ENCODE data around the gene BDKRB1. TPM values are rescaled to one million over a fixed set of nuclear protein-coding genes. Genes with fewer than 3 reads are reported as not detected.

The BDKRB1 gene
- total RNA-seq, 2 donors from 2014 or later = 2.3 TPM; not detected in 1

DNA sequence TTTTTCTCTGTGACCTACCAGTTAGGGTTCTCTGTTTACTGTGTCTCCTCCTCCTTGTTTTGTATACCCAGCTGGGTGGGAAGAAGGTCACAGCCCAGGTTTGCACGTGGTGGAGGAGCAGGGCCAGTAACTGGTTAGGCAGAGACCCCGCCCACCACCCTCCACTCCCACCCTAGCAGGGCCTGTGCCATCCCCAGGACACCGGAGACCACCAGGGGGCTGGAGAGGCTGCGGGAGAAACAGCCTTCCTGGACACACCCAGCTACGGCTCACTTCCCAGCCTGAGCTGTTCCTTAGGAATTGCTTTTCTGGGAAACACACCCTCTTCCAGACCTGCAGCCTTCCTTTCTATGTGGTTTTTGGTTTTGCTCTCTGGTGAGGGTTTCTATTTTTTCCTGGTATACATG, 30.3 kb upstream of the BDKRB1 start:
- H3K4me3 ChIP-seq = no peak overlapping the region
- no peaks in the 10 kb centered on the region for H3K4me1 ChIP-seq (replicated peaks)
- no peak for DNase-seq (ENCODE audit: low spot score)
- no peak for TF ChIP-seq POLR2AphosphoS5 (IDR thresholded peaks at IDR 0.05)
- no peak for TF ChIP-seq CTCF (IDR thresholded peaks at IDR 0.05)
- no peak for TF ChIP-seq POLR2A (IDR thresholded peaks at IDR 0.05)
- no peaks in the 10 kb centered on the region for H3K36me3 ChIP-seq
- H3K9me3 ChIP-seq = no peaks in the 10 kb centered on the region
- H3K27ac ChIP-seq = no peak overlapping the region
- 43% methylated on average over 5 of the region's 5 CpGs for WGBS
- intact Hi-C loops (cut with DNase I) = no loop called here
- no peaks in the 10 kb centered on the region for H3K27me3 ChIP-seq (replicated peaks; ENCODE audit: insufficient read depth)

DNA sequence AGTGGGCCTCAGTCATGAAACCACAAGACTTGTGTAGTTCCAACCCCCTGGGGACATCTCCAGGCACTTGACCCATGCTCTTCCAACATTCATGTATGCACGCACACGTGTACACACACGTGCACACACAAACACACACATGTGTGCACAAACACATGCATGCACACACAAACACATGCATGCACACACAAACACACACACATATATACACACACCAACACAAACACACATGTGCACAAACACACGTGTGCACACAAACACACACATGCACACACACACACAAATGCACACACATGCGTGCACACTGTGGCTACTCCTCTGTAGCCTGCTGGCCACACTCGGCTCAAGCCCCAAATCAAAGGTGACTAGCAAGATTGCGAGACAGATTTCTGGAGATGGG, 28.6 kb upstream of the BDKRB1 start:
- H3K9me3 ChIP-seq = no peaks in the 10 kb centered on the region
- no peak overlapping the region for H3K4me3 ChIP-seq
- intact Hi-C loops (cut with DNase I) = no loop called here
- TF ChIP-seq POLR2AphosphoS5 (IDR thresholded peaks at IDR 0.05) (no peak), CTCF (IDR thresholded peaks at IDR 0.05) (no peak), POLR2A (IDR thresholded peaks at IDR 0.05) (no peak)
- H3K27ac ChIP-seq = no peak overlapping the region
- WGBS = 97% methylated on average over 7 of the region's 7 CpGs
- H3K4me1 ChIP-seq (replicated peaks) = no peaks in the 10 kb centered on the region
- H3K36me3 ChIP-seq = no peaks in the 10 kb centered on the region
- DNase-seq (ENCODE audit: low spot score) = no peak
- no peaks in the 10 kb centered on the region for H3K27me3 ChIP-seq (replicated peaks; ENCODE audit: insufficient read depth)

GRCh38 chr14:96229315-96229714, 26.7 kb upstream of the BDKRB1 start:
- DNase-seq (ENCODE audit: low spot score) = no peak
- intact Hi-C loops (cut with DNase I) = no loop called here
- Histone ChIP-seq H3K9me3 (no peaks in the 10 kb centered on the region), H3K27me3 (replicated peaks; ENCODE audit: insufficient read depth) (no peaks in the 10 kb centered on the region), H3K36me3 (no peaks in the 10 kb centered on the region), H3K27ac (no peak overlapping the region), H3K4me1 (replicated peaks) (no peaks in the 10 kb centered on the region), H3K4me3 (no peak overlapping the region)
- TF ChIP-seq POLR2AphosphoS5 (IDR thresholded peaks at IDR 0.05) = no peak
- TF ChIP-seq CTCF (IDR thresholded peaks at IDR 0.05) = no peak
- TF ChIP-seq POLR2A (IDR thresholded peaks at IDR 0.05) = no peak
- WGBS = 95% methylated on average over 6 of the region's 6 CpGs

GRCh38 chr14:96231056-96231455, 25.0 kb upstream of the BDKRB1 start:
- no peak overlapping the region for H3K27ac ChIP-seq
- H3K36me3 ChIP-seq = no peaks in the 10 kb centered on the region
- H3K4me3 ChIP-seq = no peak overlapping the region
- WGBS = 76% methylated on average over 4 of the region's 4 CpGs
- no peaks in the 10 kb centered on the region for H3K4me1 ChIP-seq (replicated peaks)
- no peaks in the 10 kb centered on the region for H3K27me3 ChIP-seq (replicated peaks; ENCODE audit: insufficient read depth)
- intact Hi-C loops (cut with DNase I) = no loop called here
- DNase-seq (ENCODE audit: low spot score) = no peak
- H3K9me3 ChIP-seq = no peaks in the 10 kb centered on the region
- no peak for TF ChIP-seq POLR2AphosphoS5 (IDR thresholded peaks at IDR 0.05)
- TF ChIP-seq CTCF (IDR thresholded peaks at IDR 0.05) = no peak
- TF ChIP-seq POLR2A (IDR thresholded peaks at IDR 0.05) = no peak

GRCh38 chr14:96231526-96232130, 24.4 kb upstream of the BDKRB1 start:
- WGBS = 77% methylated on average over 12 of the region's 12 CpGs
- Histone ChIP-seq H3K36me3 (no peaks in the 10 kb centered on the region), H3K27me3 (replicated peaks; ENCODE audit: insufficient read depth) (no peaks in the 10 kb centered on the region), H3K9me3 (no peaks in the 10 kb centered on the region), H3K27ac (no peak overlapping the region), H3K4me3 (no peak overlapping the region), H3K4me1 (replicated peaks) (no peaks in the 10 kb centered on the region)
- no peak for DNase-seq (ENCODE audit: low spot score)
- intact Hi-C loops (cut with DNase I) = no loop called here
- TF ChIP-seq POLR2A (IDR thresholded peaks at IDR 0.05) = no peak
- TF ChIP-seq CTCF (IDR thresholded peaks at IDR 0.05) = no peak
- TF ChIP-seq POLR2AphosphoS5 (IDR thresholded peaks at IDR 0.05) = no peak

Data from prostate gland (tissue), 2 donors.